GF-D8 (cell line): ENCODE measurements around the gene EBF3.

Source experiments
- DNase-seq: peaks from one replicate; lab custom pipeline; 2025; lab: John Stamatoyannopoulos, UW

EBF3 gene, protein sequence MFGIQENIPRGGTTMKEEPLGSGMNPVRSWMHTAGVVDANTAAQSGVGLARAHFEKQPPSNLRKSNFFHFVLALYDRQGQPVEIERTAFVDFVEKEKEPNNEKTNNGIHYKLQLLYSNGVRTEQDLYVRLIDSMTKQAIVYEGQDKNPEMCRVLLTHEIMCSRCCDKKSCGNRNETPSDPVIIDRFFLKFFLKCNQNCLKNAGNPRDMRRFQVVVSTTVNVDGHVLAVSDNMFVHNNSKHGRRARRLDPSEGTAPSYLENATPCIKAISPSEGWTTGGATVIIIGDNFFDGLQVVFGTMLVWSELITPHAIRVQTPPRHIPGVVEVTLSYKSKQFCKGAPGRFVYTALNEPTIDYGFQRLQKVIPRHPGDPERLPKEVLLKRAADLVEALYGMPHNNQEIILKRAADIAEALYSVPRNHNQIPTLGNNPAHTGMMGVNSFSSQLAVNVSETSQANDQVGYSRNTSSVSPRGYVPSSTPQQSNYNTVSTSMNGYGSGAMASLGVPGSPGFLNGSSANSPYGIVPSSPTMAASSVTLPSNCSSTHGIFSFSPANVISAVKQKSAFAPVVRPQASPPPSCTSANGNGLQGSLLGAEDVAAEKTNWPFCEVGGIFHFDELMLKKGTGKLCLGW

DNA sequence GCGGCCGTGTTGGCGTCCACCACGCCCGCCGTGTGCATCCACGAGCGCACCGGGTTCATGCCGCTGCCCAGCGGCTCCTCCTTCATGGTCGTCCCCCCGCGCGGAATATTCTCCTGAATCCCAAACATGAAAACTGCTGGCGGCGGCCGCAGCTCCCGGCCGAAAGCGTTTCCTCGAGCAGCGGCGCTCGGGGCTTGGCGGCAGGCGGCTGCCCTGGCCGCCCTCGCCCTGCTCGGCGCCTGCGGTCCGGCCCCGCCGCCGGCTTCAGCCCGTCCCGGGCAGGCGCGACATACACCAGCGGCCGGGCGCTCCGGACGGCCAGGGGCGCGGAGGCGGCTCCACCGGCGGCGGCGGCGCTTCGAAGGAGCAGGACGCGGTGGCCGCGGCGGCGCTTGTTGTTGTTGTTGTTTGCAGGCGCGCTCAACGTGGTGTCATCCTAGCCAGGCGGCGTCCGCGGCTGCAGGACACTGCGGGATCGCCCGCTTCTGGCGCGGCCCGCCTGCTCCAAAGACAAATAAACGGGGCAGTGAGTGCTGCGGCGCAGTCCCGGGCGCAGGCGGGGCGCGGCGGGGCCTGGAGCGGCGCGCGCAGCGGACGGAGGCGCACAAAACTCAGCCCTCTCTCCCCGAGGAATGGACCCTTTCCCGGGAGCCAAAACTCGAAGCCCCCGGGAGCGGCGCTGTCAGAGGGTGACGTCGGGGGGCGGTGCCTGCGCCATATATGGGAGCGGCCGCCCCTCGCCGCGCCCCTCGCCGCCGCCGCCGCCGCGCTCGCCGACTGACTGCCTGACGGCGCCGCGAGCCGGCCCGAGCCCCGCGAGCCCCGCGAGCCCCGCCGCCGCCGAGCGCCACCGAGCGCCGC, at the start of gene EBF3:
EBF3 (minus strand) TSS at position 634 of the 861 bp plus-strand sequence; CDS start at position 128, 506 bp downstream.
- peak; percentile 54 for DNase-seq

DNA sequence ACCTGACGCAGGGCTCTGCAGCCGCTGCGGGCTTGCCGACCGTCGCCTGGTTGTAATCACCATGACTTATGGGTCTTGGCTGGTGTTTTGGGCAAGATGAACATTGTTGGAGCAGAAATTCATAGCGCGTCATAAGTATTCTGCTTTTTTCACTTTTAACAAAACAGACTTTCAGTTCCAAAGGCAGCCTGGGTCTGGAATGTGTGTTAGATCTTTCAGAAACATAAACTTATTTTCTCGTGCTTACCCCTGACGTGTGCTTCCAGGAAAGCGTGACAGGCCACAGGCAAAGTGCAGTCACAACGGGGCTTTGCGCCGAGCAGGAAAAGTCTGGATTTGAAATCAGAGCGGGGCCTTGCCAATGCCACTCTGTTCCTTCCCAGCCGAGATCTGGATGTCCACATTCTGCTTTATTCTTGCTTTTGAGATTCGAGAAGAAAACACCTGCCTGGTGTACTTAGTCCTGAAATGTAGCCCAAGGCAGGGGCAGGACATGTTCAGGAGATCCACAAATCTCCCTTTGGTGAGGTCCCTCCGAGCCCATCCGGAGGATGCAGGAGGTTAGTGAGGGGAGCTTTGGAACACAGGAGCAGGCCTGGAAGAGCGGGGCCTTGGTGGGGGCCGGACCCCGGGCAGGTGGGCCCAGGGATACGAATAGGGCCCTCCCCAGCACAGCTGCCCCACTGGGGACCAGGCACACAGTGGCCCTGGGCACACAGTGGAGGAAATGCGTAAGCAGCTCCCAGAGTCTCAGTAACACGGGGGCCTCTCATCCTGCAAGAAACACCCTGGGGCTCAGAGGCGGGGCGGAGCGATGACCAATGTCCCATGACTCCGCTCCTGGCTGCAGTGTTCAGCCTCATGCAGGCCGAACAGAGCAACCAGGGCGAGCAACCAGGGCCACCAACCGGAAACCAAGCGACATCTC, 49.5 kb upstream of the EBF3 start:
- DNase-seq: no peak

DNA sequence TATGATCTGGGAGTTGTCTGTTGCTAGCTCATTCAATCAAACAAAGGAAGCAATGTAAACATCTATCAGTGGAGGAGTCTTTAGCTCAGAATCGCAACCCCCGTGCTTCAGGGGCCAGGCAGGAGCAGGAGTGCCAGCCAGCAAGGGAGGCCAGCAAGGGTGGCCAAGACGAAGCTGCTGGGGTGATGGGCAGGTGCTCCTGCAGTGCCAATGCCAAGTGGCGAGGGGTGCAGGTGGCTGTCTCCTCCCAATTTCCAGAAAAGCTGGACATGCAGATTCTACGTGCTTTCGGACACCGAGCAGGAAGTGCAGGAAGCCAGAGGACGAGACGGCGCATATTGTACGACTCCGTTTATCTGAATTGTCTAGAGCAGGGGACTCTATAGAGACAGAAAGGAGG, 48.1 kb upstream of the EBF3 start:
- no peak for DNase-seq

DNA sequence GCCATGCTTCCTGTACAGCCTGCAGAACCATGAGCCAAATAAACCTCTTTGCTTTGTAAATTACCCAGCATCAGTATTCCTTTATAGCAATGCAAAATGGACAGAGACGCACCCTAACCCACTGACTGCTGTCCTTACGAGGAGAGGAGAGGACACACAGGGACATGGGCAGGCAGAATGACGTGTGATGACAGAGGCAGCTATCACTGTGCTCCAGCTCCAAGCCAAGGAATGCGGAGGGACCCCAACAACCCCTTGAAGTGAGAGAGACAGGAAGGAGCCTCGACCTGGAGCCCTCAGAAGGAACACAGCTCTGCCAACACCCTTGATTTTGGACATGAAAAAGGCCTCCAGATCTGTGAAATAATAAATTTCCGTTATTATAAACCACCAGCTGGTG, 46.6 kb upstream of the EBF3 start:
- no peak for DNase-seq

DNA sequence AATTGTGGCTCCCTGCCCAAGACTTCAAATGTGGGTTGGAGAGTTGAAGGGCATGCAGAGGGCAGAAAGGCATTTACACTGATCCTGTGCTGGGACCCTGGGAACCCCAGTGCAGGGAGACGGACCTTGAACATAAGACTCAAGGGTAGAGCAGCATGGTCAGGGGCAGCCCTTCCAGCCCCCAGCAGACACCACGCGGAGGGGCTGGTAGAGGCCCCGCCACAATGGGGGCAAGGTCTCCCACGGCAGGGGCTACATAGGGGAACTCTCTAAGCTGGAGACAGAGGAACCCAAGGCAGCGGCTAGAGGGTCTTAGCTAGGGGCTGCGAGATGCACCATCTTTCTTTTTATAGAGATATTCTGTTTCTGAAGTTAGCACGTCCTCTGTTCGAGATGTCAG, 45.2 kb upstream of the EBF3 start:
- DNase-seq: no peak

DNA sequence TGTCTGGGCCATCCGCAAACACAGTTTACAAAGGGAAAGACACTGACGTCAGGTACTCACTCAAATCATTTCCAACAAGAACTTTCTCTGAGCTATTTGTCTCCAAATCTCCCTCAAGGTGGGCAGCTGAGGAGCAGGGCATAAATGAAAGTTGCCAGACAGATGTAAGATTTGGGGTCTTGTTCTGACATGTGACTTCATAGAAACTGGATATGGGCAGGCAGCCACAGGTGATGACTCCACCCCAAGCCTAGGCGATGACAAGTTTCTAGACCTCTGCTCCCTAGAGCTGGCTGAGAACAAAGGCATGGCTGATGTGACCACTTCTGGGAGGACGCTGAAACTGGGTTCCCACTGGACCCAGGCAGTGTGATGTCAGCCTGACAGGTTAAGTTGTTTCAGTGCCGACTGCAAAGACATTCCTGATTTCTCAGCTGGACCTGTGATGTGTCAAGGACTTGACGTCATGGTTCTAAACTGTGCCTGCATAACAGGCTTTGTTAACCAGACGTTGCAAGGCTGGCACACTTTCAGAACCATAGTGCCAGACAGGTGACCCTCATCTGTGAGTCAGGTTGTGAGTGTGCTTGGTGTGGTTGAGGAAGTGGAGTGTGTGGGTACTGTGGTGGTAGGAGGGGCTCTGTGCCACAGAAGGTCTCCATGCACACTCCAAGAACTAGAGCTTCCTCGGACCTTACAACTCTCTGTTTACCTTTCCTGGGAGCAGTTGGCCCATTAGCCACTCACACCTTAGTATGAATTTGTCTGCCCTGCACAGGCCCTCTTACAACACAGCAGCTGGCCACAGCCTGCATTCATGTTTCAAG, 39.9 kb upstream of the EBF3 start:
- no peak for DNase-seq

DNA sequence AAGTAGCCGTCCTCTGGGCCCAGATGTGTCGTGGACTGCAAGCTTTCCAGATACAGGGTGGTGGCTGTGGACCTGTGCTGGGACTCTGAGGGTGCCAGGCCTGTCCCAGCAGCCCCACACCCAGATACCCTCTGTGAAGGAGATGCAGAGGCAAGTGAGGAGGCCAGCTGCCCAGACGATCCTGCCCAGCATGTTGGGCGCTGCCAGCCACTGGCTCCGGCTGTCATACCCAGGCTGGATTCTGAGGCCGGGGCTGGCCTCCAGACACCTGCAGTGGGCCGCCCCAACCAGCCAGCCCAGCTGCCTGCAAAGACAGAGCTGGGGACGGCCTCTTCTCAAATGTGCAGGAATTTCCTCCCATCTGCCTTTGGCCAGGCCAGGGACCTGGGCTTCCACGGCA, 39.1 kb upstream of the EBF3 start:
- DNase-seq: no peak

DNA sequence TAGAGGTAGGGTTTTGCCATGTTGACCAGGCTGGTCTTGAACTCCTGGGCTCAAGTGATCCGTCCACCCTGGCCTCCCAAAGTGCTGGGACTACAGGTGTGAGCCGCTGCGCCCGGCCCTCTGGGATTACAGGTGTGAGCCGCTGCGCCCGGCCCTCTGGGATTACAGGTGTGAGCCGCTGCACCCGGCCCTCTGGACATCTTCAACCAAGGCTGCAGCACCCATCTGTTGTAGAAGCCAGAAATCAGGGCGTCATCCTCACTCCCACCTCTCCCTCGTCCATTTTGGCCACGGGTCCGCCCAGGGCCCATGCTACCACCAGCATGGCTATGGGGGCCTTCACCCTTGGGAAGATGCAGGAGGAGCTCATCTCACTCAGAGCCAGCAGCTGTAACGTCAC, 38.5 kb upstream of the EBF3 start:
- no peak for DNase-seq

DNA sequence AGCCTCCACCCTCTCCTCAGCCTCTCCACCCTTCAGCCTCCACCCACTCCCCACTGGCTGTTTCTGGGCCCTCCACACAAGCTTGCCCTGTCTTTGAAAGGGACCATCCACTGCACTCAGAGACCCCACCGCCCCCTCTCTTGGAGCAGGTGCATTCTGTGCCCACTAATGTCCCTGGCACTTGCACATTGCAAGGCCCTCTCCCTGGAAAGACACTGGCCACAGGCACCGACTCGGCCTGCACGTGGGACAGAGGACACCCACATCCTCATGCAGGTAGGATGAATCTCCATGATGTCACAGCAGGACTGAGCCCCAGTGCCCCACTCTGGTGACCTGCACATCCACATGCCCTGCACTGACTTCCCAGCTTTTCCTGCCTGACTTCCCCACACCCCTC, 36.8 kb upstream of the EBF3 start:
- no peak for DNase-seq

DNA sequence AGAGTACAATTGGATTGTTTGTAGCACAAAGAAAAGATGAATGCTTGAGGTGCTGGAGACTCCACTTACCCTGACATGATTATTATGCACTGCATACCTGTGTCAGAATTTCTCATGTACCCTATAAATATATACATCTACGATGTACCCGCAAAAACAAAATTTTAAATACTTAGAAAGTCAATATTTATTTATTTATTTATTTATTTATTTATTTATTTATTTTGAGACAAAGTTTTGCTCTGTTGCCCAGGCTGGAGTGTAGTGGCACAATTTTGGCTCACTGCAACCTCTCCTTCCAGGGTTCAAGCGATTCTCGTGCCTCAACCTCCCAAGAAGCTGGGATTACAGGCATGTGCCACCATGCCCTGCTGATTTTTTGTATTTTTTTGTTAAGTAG, 35.1 kb upstream of the EBF3 start:
- DNase-seq: no peak

DNA sequence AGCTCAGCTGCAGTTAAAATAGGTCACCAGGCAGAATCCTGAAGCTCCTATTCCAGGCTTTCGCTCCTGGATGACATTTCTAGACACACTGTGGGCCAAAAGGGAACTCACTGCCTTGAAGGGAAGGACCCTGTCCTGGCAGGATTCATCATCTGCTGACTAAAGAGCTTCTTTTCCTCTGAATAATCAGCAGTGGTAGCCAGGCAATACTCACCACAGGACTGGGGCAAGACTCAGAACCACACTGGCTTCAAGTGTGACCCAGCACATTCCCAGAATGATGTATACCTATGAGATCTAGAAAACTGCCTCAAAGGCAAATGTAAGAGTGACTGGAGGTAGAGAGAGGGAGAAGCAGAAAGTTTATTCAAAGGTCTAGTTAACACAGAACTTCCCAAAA, 29.5 kb upstream of the EBF3 start:
- DNase-seq: no peak

DNA sequence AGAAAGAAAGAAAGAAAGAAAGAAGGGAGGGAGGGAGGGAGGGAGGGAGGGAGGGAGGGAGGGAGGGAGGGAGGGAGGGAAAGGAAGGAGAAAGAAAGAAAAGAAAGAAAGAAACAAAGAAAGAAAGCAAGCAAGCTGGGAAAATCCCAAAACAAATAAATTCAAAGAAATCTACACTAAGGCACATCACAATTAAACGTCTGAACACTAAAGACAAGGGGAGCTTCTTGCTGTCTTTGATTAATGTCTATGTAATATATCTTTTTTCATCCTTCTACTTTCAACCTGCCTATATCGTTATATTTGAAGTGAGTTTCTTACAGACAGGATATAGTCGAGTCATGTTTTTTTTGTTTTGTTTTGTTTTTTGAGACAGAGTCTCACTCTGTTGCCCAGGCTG, 28.3 kb upstream of the EBF3 start:
- DNase-seq: no peak

DNA sequence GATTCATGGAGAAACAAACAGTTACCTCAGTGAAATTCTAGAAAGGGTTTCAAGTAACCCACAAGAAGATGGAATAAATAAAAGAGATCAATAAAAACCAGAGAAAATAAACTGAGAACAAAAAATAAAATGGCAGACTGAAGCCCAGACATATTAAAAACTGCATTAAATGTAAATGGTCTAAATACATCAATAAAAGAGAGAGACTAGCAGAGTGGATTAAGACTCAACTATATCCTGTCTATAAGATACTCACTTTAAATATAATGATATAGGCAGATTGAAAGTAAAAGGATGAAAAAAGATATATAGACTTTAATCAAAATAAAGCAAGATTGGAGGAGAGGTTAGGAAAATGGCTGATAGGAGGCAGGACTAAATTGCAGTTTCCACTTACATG, 18.8 kb upstream of the EBF3 start:
- no peak for DNase-seq

DNA sequence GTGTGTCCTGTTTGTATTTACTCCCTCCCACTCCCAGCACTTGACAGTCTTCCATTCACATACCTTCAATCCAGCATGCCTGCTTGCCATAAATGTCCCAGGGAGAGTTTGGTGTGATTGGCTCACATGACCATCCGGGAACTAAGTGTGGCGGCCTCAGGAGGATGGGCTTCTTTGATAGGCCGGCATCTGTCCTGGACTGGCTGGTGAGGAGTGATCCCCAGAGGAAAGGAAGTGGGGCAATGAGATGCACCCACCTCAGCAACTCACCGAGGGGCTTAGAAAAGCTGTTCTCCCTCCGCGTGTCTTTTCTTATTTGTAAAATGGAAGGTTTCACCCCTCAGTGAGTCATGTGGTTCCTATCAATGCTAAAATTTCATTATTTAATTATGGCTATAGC, 14.9 kb upstream of the EBF3 start:
- no peak for DNase-seq

DNA sequence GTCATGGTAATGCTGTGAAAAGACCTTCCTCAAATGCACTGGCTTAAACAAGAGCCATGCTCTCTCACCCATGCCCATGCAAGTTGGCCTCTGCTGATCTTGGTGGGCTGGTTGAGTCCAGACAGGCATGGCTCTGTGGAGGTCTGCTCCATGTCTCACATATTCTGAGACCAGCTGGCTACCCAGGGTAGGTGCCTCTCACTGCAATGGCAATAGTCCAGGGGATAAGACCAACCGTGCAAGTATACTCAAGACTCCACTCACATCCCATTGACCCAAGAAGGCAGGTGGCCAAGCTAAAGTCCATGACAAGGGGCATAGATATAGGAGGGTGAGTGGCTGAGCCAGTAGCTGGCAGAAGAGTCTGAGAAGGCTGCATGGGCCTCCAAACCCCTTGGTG, 14.2 kb upstream of the EBF3 start:
- no peak for DNase-seq

DNA sequence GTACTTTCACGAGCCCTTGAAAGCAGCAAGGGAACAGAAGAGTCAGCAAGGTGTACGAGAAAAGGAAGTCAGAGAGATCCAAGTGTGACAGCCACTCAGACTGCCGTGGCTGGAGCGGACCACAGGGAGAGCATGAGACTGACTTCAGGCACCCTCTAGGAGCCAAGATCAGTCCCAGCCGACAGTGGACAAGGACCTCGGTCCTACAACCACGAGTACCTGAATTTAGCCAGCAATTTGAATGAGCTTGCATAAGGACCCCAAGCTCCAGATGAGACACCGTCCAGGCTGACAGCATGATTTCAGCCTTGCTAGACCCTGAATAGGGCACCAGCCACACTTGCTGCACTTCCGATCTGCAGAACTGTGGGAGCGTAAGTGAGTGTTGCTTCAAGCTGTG, 13.7 kb upstream of the EBF3 start:
- DNase-seq: no peak

DNA sequence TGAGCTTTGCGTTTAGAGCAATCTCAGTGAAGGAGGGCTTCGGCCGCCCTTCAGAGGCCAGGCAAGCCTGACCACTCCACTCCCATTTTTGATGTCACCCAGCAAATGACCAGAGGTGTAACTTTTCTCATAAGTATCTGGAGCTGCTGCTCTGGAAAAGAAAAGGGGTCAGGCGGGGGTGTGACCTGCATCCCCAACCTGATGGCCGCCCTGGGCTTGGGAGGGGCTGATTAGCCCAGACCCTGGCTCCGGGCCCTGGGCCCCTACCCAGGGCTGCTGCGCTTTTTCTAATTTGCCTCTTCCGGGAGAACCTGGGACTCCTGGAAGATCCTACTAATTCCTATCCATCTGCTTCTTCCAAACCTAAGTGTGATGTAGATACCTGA, 9.6 kb upstream of the EBF3 start:
- DNase-seq: no peak

DNA sequence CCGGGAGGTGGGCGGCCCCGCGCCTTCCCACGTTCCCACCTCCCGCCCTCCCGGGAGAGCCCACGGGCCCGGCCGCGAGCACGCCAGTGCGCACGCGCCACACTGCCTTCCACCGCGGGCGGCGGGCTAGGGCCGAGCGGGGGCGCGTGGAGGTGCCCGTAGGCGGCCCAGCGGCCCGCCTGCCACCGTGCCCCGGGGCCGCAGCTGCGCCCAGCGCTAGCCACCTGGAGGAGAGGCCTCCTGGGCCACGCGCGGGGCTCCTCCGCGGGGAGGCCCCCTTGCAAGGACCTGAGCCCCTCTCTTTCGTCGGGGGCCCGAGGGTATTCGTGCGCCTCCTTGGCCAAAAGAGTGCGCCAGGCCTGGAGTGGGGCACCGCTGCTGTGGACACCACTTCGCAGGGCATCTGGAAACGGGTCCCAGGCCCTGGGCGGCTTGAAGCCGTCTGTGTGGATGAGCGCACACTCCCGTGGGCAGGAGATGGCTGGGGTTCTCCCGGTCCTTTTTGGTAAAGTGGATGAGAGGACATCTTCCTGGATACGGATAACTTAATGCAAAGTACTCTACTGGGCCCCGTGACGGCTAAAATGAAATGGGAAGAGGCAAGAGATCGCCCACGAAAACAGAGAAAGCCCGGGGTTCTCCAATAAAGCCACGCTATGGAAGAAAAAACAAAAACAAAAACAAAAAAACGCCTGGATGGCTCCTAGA, 9.0 kb upstream of the EBF3 start:
- DNase-seq: no peak

DNA sequence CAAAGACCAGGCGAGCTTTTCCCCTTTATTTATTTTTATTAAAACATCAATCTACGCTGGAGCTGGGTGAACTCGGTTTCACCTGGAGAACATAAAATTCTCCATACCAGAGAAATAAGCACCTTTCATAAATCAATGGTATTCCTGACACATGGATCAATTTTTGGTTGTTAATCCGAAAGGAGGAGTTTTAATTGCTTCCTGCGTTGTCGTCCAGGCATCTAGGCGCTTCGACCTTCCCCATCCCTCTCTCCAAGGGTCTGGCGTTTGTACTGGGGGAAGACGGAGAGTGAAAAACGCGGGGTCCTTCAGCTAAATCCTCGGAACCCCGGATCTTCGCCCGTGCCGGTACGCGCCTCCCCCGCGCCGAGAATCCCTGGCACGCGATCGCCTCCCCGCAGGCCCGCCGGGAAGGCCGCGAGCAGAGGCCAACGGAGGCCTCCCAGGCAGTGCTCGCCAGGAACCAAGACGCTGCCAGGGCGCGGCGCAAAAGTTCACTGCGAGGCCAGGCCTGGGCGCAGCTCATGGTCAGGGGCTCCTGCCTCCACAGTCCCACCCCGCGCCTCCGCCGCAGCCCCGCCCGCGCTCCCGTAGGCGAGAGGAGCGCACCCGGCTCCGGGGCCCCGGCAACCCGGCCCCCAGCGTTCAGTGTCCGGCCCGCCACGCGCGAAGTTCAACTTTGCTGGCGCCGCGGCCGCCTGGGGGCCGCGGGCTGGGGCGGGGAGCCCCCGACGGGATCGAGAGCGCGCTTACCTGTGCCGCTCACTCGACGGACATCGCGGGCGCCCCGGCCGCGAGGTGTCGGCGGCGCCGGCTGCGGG, 8.3 kb upstream of the EBF3 start:
- no peak for DNase-seq
